HG02759 (cell line): ENCODE results near the gene OR13C5.

ENCODE experiments used
- ATAC-seq: cut with Tn5 transposase; IDR thresholded peaks from one replicate; pipeline ENCODE4 v1.9.1; 2021; ENCODE audit warnings: mild to moderate bottlenecking, moderate library complexity; ENCODE audit not compliant: unreplicated experiment

The OR13C5 gene

GRCh38 chr9:104555521-104555920 is 43.7 kb downstream of the OR13C5 start:
- no peak for ATAC-seq

DNA sequence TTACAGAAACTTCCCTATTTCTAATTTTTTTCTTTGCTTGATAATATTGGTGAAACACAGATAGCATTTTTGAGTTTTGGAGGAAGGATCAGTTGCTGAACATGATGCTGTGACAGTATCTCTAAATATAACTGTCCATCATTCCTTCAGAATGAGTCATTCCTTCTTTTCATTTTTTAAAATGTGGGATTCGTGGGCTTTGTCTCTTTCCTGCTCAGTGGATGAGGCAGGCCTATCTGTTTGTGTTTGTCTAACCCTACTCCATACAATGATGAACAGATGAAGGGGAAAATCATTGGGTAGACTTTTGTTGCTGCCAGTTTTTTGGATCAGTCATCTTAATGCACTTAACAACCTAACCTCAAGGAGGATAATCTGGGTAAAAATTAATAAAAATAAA is 46.0 kb downstream of the OR13C5 start:
- no peak for ATAC-seq
